Measurements from ENCODE around the gene TMUB2. TPM values are rescaled to one million over a fixed set of nuclear protein-coding genes. Genes with fewer than 3 reads are reported as not detected.

TMUB2 gene
- total RNA-seq, 2 donors from 2014 or later: 42.9 to 67.2 TPM

- no peaks in the 10 kb centered on the region for H3K4me1 ChIP-seq (replicated peaks)
- H3K27me3 ChIP-seq (replicated peaks; ENCODE audit: insufficient read depth): no peaks in the 10 kb centered on the region
- 41% methylated on average over 44 of the region's 64 CpGs for WGBS
- intact Hi-C loops (cut with DNase I): loop anchor here (5.0 kb wide), 1 partner anchor 137 kb away; the partner anchor contains the start of gene GRN
- H3K36me3 ChIP-seq: peaks cover 8 to 11% of the 10 kb centered on the region in 2 donors
- no peak overlapping the region for H3K4me3 ChIP-seq
- peak; percentile 94 to 99 (median 98) for TF ChIP-seq CTCF (IDR thresholded peaks at IDR 0.05)
- TF ChIP-seq POLR2A (IDR thresholded peaks at IDR 0.05): no peak
- peak; percentile 73 for TF ChIP-seq POLR2AphosphoS5 (IDR thresholded peaks at IDR 0.05)
- H3K9me3 ChIP-seq: no peaks in the 10 kb centered on the region
- DNase-seq (ENCODE audit: low spot score): peak; percentile 75
- H3K27ac ChIP-seq: peak overlapping the region; percentile 24 to 50
Measured at GRCh38 chr17:44210342-44211192, 23.8 kb downstream of the TMUB2 start.

- H3K9me3 ChIP-seq: no peaks in the 10 kb centered on the region
Measured at GRCh38 chr17:44211281-44212265, 24.8 kb downstream of the TMUB2 start.

GRCh38 chr17:44212507-44213402 lies 26.0 kb downstream of the TMUB2 start:
- H3K27ac ChIP-seq: no peak overlapping the region
- H3K36me3 ChIP-seq: peaks cover 10 to 23% of the 10 kb centered on the region in 2 donors

More at GRCh38 chr17:44211281-44212265, 24.8 kb downstream of the TMUB2 start:
- TF ChIP-seq POLR2A (IDR thresholded peaks at IDR 0.05): no peak
- TF ChIP-seq POLR2AphosphoS5 (IDR thresholded peaks at IDR 0.05): no peak
- no peak for TF ChIP-seq CTCF (IDR thresholded peaks at IDR 0.05)
- Histone ChIP-seq H3K4me3 (no peak overlapping the region), H3K36me3 (peaks cover 10 to 21% of the 10 kb centered on the region in 2 donors), H3K27ac (no peak overlapping the region), H3K27me3 (replicated peaks; ENCODE audit: insufficient read depth) (no peaks in the 10 kb centered on the region), H3K4me1 (replicated peaks) (no peaks in the 10 kb centered on the region)
- DNase-seq (ENCODE audit: low spot score): no peak
- WGBS: 86% methylated on average over 28 of the region's 30 CpGs
- intact Hi-C loops (cut with DNase I): loop anchor here (5.0 kb wide), 1 partner anchor 136 kb away; the partner anchor contains the start of gene GRN

More at GRCh38 chr17:44212507-44213402, 26.0 kb downstream of the TMUB2 start:
- H3K4me1 ChIP-seq (replicated peaks): no peaks in the 10 kb centered on the region
- DNase-seq (ENCODE audit: low spot score): no peak
- no peaks in the 10 kb centered on the region for H3K9me3 ChIP-seq
- TF ChIP-seq POLR2A (IDR thresholded peaks at IDR 0.05) (no peak), CTCF (IDR thresholded peaks at IDR 0.05) (no peak), POLR2AphosphoS5 (IDR thresholded peaks at IDR 0.05) (no peak)
- intact Hi-C loops (cut with DNase I): loop anchor here (5.0 kb wide), 1 partner anchor 135 kb away; the partner anchor contains the start of gene GRN
- WGBS: 70% methylated on average over 31 of the region's 31 CpGs
- no peaks in the 10 kb centered on the region for H3K27me3 ChIP-seq (replicated peaks; ENCODE audit: insufficient read depth)
- no peak overlapping the region for H3K4me3 ChIP-seq
